ENCODE measurements around the gene WDFY2. TPM values are rescaled to one million over a fixed set of nuclear protein-coding genes. Genes with fewer than 3 reads are reported as not detected.
"Not testable (repeated sequence)": the region's sequence is repeated elsewhere in the genome, so short reads cannot be mapped to it uniquely, and the experiment has no call there.

Gene WDFY2
- total and polyA plus RNA-seq, 10 of the 15 experiments (the other 5 are each of a cell fraction or from before 2014, with no cell fraction given) = 2.1 to 13.0 (median 8.1) TPM

DNA sequence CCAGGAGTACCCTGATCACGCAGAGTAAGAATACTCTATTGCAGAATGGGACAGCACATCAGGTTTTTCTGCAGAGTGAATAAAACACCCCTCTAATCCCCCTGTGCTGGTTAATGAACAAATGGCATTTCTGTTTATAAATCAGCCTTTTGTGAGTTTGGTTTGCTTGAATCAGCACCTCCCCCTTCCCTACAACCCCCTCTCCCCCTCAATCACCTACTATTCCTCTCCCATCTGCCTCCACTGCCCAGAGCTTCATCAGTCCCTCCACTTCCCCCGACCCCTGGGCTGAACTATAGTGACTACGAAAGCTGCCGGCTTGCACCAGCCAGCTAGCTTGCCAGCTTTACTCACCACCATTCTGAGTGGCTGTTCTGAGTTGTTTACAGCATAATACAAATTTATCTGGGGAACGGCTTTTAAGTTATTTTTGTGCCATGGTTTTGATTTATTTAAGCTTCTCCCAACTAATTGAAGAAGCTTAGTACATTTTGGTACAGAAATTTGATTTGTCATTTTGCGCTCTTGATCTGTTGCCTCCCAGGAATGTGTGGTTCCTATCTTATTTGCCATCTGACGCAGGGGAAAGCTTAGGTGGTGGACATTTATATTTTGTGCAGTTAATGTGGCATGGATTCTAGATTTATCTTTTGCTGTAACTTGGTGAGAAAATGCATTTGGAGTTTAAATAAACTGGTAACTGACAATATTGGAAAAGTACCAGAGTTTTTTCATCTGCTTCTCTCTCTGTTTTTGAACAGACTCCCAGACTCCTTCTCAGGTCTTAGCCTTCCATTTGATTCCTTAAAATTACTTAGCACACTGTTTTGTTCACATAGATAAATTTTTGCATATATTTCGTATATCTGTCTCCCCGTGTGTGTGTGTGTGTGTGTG lies 41.7 kb upstream of the WDFY2 start (continued):
- TF ChIP-seq, protein P1, sequence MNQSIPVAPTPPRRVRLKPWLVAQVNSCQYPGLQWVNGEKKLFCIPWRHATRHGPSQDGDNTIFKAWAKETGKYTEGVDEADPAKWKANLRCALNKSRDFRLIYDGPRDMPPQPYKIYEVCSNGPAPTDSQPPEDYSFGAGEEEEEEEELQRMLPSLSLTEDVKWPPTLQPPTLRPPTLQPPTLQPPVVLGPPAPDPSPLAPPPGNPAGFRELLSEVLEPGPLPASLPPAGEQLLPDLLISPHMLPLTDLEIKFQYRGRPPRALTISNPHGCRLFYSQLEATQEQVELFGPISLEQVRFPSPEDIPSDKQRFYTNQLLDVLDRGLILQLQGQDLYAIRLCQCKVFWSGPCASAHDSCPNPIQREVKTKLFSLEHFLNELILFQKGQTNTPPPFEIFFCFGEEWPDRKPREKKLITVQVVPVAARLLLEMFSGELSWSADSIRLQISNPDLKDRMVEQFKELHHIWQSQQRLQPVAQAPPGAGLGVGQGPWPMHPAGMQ (IDR thresholded peaks at IDR 0.05; ENCODE audit: borderline replicate concordance) = no peak
- no peak for TF ChIP-seq WRNIP1 (IDR thresholded peaks at IDR 0.05; ENCODE audit: borderline replicate concordance, low read depth, low read length)

DNA sequence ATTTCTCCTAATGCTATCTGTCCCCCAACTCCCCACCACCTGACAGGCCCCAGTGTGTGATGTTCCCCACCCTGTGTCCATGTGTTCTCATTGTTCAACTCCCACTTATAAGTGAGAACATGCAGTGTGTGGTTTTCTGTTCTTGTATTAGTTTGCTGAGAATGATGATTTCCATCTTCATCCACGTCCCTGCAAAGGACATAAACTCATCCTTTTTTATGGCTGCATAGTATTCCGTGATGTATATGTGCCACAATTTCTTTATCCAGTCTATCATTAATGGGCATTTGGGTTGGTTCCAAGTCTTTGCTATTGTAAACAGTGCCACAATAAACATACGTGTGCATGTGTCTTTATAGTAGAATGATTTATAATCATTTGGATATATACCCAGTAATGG lies 38.8 kb upstream of the WDFY2 start:
- FAIRE-seq; RAD21 ChIA-PET (ENCODE audit: unreplicated experiment); H2AFZ ChIP-seq (ENCODE audit: control insufficient read depth, low read depth, low read length); H3K36me3 ChIP-seq (ENCODE audit: control insufficient read depth in 2 of 2, insufficient read depth in 2 of 2, low read length in 1 of 2); H3K4me1 ChIP-seq (ENCODE audit: control insufficient read depth, insufficient read depth, low read length); H3K27me3 ChIP-seq (replicated peaks in 1 of 2; ENCODE audit: control insufficient read depth in 2 of 2, insufficient read depth in 2 of 2, low read length in 1 of 2); H3K27ac ChIP-seq (ENCODE audit: control insufficient read depth, insufficient read depth); in situ Hi-C loops (cut with MboI); H4K20me1 ChIP-seq (ENCODE audit: control insufficient read depth, insufficient read depth); H3K9me3 ChIP-seq (replicated peaks; ENCODE audit: control insufficient read depth, insufficient read depth, low read length); H3K79me2 ChIP-seq (ENCODE audit: control insufficient read depth, insufficient read depth, low read length); SMC1A ChIA-PET (ENCODE audit: uncharacterized antibody, unreplicated experiment); H3K4me3 ChIP-seq; H3K4me2 ChIP-seq (ENCODE audit: control insufficient read depth, insufficient read depth); ATAC-seq; POLR2A ChIA-PET; H3K9ac ChIP-seq (ENCODE audit: control insufficient read depth, insufficient read depth, low read length); intact Hi-C loops (cut with micrococcal nuclease; ENCODE audit: unreplicated experiment); BruUV-seq (replicated peaks); CTCF ChIA-PET; DNase-seq (ENCODE audit: low read depth, low spot score): not testable (repeated sequence)
- WGBS (ENCODE audit: insufficient coverage, insufficient replicate concordance, low lambda C conversion rate, missing lambda C conversion rate) = 70% methylated on average over 3 of the region's 3 CpGs

Measured in GM12878 (cell line).